Heart left ventricle (tissue), 16 donors: Measurements from ENCODE around the gene SLC5A10. TPM values are rescaled to one million over a fixed set of nuclear protein-coding genes. Genes with fewer than 3 reads are reported as not detected.
A peak's percentile ranks its signal among the peaks of the same experiment; 100 is the strongest.

Source experiments
- ATAC-seq, 4 donors: fragments of 200-7000 bp; cut with Tn5 transposase; one replicate each; pipeline ENCODE4 v1.9.1; 2020 to 2022; ENCODE audit warnings: moderate library complexity in 4 of 4, mild to moderate bottlenecking in 3 of 4, moderate number of reproducible peaks in 1 of 4
- DNase-seq, 5 donors: peaks; one replicate each; pipeline ENCODE4 v3.0.0-alpha.2; 2020
- H3K27ac ChIP-seq, 12 donors: fragments of 200-600 bp; sonication (generic) in 4 of 12; one replicate each; pipeline versions ENCODE4 v1.5.0 to v1.8.0; 2016 to 2022; ENCODE audit warnings: mild to moderate bottlenecking in 2 of 12
- H3K27me3 ChIP-seq, 9 donors: fragments of 200-600 bp; sonication (generic) in 2 of 9; one replicate each; pipeline versions ENCODE4 v1.5.1 to v1.8.0; 2016 to 2022; ENCODE audit warnings: mild to moderate bottlenecking in 3 of 9
- H3K36me3 ChIP-seq, 9 donors: fragments of 200-600 bp; sonication (generic) in 2 of 9; one replicate each; pipeline versions ENCODE4 v1.5.0 to v1.8.0; 2018 to 2022; ENCODE audit warnings: mild to moderate bottlenecking in 2 of 9
- H3K4me1 ChIP-seq, 12 donors: fragments of 200-600 bp; sonication (generic) in 4 of 12; one replicate each; pipeline versions ENCODE4 v1.5.0 to v1.8.0; 2016 to 2022; ENCODE audit warnings: mild to moderate bottlenecking in 3 of 12
- H3K4me3 ChIP-seq, 12 donors: fragments of 200-600 bp; sonication (generic) in 4 of 12; one replicate each; pipeline versions ENCODE4 v1.5.0 to v1.8.0; 2017 to 2022; ENCODE audit warnings: mild to moderate bottlenecking in 9 of 12, moderate library complexity in 4 of 12
- H3K9me3 ChIP-seq, 12 donors: fragments of 200-600 bp; sonication (generic) in 4 of 12; one replicate each; pipeline versions ENCODE4 v1.5.0 to v1.8.0; 2016 to 2022; ENCODE audit warnings: mild to moderate bottlenecking in 1 of 12
- CTCF ChIP-seq, 12 donors: fragments of 200-600 bp; sonication (generic) in 4 of 12; IDR thresholded peaks; one replicate each; pipeline versions ENCODE4 v1.5.0 to v1.8.0; 2018 to 2022; ENCODE audit warnings: antibody characterized with exemption in 12 of 12, mild to moderate bottlenecking in 5 of 12
- POLR2A ChIP-seq, 2 donors: fragments of 450-650 bp; IDR thresholded peaks; one replicate each; pipeline ENCODE4 v1.6.1; 2017; ENCODE audit warnings: antibody characterized with exemption in 2 of 2, mild to moderate bottlenecking in 2 of 2, moderate library complexity in 2 of 2
- WGBS, 4 donors: extraction: QIAGEN DNeasy Blood & Tissue Kit in 2 of 4; methylation state at CpG; one replicate each; pipeline versions ENCODE4 v1.1.5 to v1.1.7; 2013 to 2018; 5-methylcytosine and 5-hydroxymethylcytosine counted together
- intact Hi-C, 10 donors: fragments of 100-400 bp; cut with DNase I; formaldehyde crosslinking; loops; one replicate each; pipeline versions ENCODE4 v1.11.1 to v1.14.2; 2022
- long read RNA-seq, 3 donors: library from polyadenylated mRNA; unstranded; transcript quantifications; one replicate each; pipeline ENCODE4 v2.0.0, GENCODE V29; 2020 to 2021
- polyA plus RNA-seq, 2 donors: library from polyadenylated mRNA; stranded (reverse); fragments of 200-250 nt; gene quantifications; one replicate each; pipeline ENCODE4 v1.2.3, GENCODE V29; 2013
- total RNA-seq, 9 donors: library from RNA; depleted of rRNA in 2 of 9; stranded (reverse); fragments of >200 nt in 2 of 9; fragmentation: NEBNext Ultra II Directional in 3 of 9; extraction: Animal tissue kit (Norgen Biotek cat#: 25700) in 3 of 9; gene quantifications; one replicate each; pipeline versions ENCODE4 v1.1.0 to v1.2.4, GENCODE V29; 2016 to 2023
- donor health status: ischemic (EF 13 %, LVEDD 7.1; RV severe dilation, severe dysfunction).
- donor health status: healthy with polysubstance abuse.
- donor health status: DM: no; HTN: yes; CAD: no.
- donor health status: DM: no; HTN: no; CAD: no.
- donor health status: ischemic (EF 25% LVEDD 6.9; RV normal size, moderate dysfunction).
- donor health status: ischemic (EF 25% LVEDD 5.7; RV mildly dilated, moderate dysfunction).
- donor health status: healthy.
- donor health status: DM: yes; HTN: yes; CAD: no.
- donor health status: ischemic (EF 35%, LVEDD 5.7; RV mildly dilated, moderate dysfunction).
- donor health status: nonischemic (EF 11% LVEDD 7.7; RV severe dilation, severe dysfunction).
- donor health status: DM: yes; HTN: yes; CAD: no.
- donor health status: PGD.
- donor health status: ischemic (EF 29% LVEDD 5.4; RV normal size, mild dysfunction).
- donor health status: nonischemic (EF 23%, LVEDD 6.1; RV moderate dilation, normal function).

SLC5A10 gene
- total RNA-seq (under 1 TPM in 2 of 9 donors, not detected in 7; 0.11 to 0.31 TPM), polyA plus RNA-seq (under 1 TPM; 0.04 to 0.08 TPM)
- long read RNA-seq, donor 1, result 0 reads
- long read RNA-seq, donor 2, partial matches to known transcripts, result 0 of 2 reads
- long read RNA-seq, donor 2, other reads (novel, unspliced or antisense), result 2 of 2 reads
- long read RNA-seq, donor 3, result 0 reads

- ATAC-seq, result no peak
- no peaks in the 10 kb centered on the region for H3K36me3 ChIP-seq
- DNase-seq, result no peak
These were observed at the start of gene SLC5A10 for GRCh38 chr17:18951941-18952842. Gene SLC5A10, plus strand, starts transcription at chr17:18952165. Its CDS starts 41 bp downstream, at chr17:18952206.

GRCh38 chr17:18904482-18904881 is 47.5 kb upstream of the SLC5A10 start:
- DNase-seq, result no peak
- no peak overlapping the region for H3K27ac ChIP-seq
- H3K4me1 ChIP-seq, result peaks cover 0 to 19% (median 0%) of the 10 kb centered on the region in 12 donors
- H3K36me3 ChIP-seq, result peaks cover 0 to 59% (median 44%) of the 10 kb centered on the region in 9 donors
- ATAC-seq, result no peak
- no peak for TF ChIP-seq POLR2A (IDR thresholded peaks at IDR 0.05)
- TF ChIP-seq CTCF (IDR thresholded peaks at IDR 0.05), result no peak
- no peaks in the 10 kb centered on the region for H3K27me3 ChIP-seq
- 93 to 96% (median 94%) methylated on average over 5 of the region's 5 CpGs for WGBS, 4 donors
- no peaks in the 10 kb centered on the region for H3K9me3 ChIP-seq
- no peak overlapping the region for H3K4me3 ChIP-seq
- intact Hi-C loops, result no loop called here

More at GRCh38 chr17:18951941-18952842, at the start of gene SLC5A10:
- peaks cover 0 to 18% (median 0%) of the 10 kb centered on the region in 12 donors for H3K4me1 ChIP-seq
- no peak within 1 kb of the TSS for H3K27ac ChIP-seq
- H3K9me3 ChIP-seq, result no peaks in the 10 kb centered on the region
- no peaks in the 10 kb centered on the region for H3K27me3 ChIP-seq
- TF ChIP-seq POLR2A (IDR thresholded peaks at IDR 0.05) (no peak), CTCF (IDR thresholded peaks at IDR 0.05) (peak in 1 of 12 donors; percentile 12)
- no peak within 1 kb of the TSS for H3K4me3 ChIP-seq
- 82 to 87% (median 85%) methylated on average over 12 to 17 of the region's 17 CpGs for WGBS, 4 donors
- intact Hi-C loops, result loop anchor here in 2 of 10 donors (5.0 to 10.0 kb wide), 2 partner anchors 50 to 53 kb away; partner anchors contain the start of gene FAM83G (in 2 of the 2)

GRCh38 chr17:18905226-18905625 is 46.7 kb upstream of the SLC5A10 start:
- intact Hi-C loops, result no loop called here
- no peak for TF ChIP-seq CTCF (IDR thresholded peaks at IDR 0.05)
- no peak for TF ChIP-seq POLR2A (IDR thresholded peaks at IDR 0.05)
- H3K27me3 ChIP-seq, result no peaks in the 10 kb centered on the region
- peaks cover 0 to 17% (median 0%) of the 10 kb centered on the region in 12 donors for H3K4me1 ChIP-seq
- H3K9me3 ChIP-seq, result no peaks in the 10 kb centered on the region
- H3K36me3 ChIP-seq, result peaks cover 0 to 66% (median 52%) of the 10 kb centered on the region in 9 donors
- DNase-seq (no peak), ATAC-seq (no peak)
- no peak overlapping the region for H3K27ac ChIP-seq
- 78 to 87% (median 85%) methylated on average over 5 of the region's 5 CpGs for WGBS, 4 donors
- no peak overlapping the region for H3K4me3 ChIP-seq

GRCh38 chr17:18910326-18910725 is 41.6 kb upstream of the SLC5A10 start:
- Histone ChIP-seq H3K36me3 (peaks cover 0 to 85% (median 67%) of the 10 kb centered on the region in 9 donors), H3K9me3 (no peaks in the 10 kb centered on the region), H3K4me1 (no peaks in the 10 kb centered on the region), H3K27me3 (no peaks in the 10 kb centered on the region), H3K27ac (no peak overlapping the region), H3K4me3 (no peak overlapping the region)
- TF ChIP-seq POLR2A (IDR thresholded peaks at IDR 0.05) (no peak), CTCF (IDR thresholded peaks at IDR 0.05) (no peak)
- DNase-seq, result no peak
- 92 to 96% (median 95%) methylated on average over 5 of the region's 5 CpGs for WGBS, 4 donors
- intact Hi-C loops, result no loop called here
- ATAC-seq, result no peak
